RWPE1 (cell line): ENCODE measurements around the gene KIF6.

Experiments used
- CTCF ChIA-PET: fragments of 350-600 bp; sonication (Branson Sonifier 250); formaldehyde crosslinking; extraction: SDS; loops from one replicate; lab custom pipeline; 2021; lab: Yijun Ruan, JAX
- POLR2A ChIA-PET: fragments of 400-600 bp; formaldehyde crosslinking; extraction: SDS; loops from one replicate; lab custom pipeline; 2020; ENCODE audit warnings: antibody characterized with exemption; ENCODE audit not compliant: low non-redundant PET; lab: Yijun Ruan, JAX
- DNase-seq: peaks from one replicate; pipeline ENCODE4 v3.0.0; 2012; ENCODE audit warnings: low spot score
- H3K27ac ChIP-seq: fragments of 450-650 bp; 2 replicates; pipeline ENCODE4 v1.5.1; 2017
- TF ChIP-seq, protein P1 (sequence below): fragments of 450-650 bp; conservative IDR thresholded peaks from 2 replicates; pipeline ENCODE4 v1.5.1; 2017; ENCODE audit warnings: low read depth, mild to moderate bottlenecking

The KIF6 gene

DNA sequence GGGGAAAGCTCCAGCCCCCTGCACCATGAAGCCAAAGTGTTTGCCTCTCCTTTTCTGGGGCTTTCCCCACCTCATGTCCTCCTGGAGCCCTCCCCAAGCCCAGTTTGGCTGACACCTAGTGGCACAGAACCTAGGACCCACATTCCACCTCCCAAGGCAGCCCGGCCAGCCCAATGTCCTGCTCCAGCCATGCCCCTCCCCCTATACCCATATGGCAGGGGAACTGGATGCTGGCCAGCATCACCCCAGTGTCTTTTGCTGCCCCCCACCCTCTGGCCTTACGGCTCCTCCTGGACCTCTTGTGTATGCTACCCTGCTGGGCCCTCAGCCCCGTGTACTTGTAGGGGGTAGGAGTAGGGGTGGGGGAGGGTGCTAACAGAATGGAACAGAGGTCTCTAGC is 170.1 kb downstream of the KIF6 start:
- H3K27ac ChIP-seq, result no peak overlapping the region
- TF ChIP-seq, protein P1, sequence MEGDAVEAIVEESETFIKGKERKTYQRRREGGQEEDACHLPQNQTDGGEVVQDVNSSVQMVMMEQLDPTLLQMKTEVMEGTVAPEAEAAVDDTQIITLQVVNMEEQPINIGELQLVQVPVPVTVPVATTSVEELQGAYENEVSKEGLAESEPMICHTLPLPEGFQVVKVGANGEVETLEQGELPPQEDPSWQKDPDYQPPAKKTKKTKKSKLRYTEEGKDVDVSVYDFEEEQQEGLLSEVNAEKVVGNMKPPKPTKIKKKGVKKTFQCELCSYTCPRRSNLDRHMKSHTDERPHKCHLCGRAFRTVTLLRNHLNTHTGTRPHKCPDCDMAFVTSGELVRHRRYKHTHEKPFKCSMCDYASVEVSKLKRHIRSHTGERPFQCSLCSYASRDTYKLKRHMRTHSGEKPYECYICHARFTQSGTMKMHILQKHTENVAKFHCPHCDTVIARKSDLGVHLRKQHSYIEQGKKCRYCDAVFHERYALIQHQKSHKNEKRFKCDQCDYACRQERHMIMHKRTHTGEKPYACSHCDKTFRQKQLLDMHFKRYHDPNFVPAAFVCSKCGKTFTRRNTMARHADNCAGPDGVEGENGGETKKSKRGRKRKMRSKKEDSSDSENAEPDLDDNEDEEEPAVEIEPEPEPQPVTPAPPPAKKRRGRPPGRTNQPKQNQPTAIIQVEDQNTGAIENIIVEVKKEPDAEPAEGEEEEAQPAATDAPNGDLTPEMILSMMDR, result no peak
- ChIA-PET CTCF (no interaction called here), POLR2A (no interaction called here)
- no peak for DNase-seq

DNA sequence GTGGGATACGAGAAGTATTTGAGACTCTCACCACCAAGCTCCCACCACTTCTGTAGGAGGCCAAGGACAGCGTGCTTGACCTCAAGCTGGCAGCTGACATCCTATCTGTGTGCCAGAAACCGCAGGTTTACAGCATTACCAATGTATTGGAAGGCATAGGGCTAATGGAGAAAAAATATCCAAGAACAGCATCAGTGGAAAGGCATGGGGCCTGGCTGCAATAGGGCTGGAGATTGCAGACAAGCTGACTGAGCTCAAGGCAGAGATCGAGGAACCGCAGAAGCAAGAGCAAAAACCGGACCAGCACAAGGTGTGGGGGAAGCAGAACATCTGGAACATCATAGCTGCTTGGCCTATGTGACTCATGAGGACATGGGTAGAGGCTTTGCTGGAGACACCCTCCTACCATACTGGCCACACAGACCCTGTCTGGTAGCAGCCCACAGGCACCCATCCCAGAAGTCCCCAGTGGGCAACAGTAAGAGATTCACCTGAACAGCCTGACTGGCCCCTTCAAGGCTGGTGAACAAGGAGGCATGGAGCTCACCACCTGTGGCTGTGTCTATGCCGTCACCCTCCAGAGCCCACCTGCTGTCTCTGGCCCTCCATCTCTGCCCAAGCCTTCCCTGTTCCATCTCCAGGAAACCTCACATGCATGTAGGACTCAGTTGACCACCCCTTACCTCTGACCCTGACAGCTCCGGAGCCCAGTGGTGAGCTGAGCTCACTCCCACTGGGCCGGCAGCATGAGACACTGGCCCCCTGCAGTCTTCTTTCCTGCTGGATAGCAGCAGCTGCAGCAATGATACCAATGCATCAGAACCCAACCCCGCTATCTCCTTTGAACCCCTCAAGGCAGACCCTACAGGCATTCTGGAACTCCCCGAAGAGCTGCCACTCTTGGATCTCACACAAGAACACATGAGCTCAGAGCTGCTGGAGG is 171.1 kb downstream of the KIF6 start:
- no peak for DNase-seq
- POLR2A ChIA-PET, result no interaction called here
- CTCF ChIA-PET, result no interaction called here
- H3K27ac ChIP-seq, result no peak overlapping the region
- TF ChIP-seq, protein P1, result no peak

DNA sequence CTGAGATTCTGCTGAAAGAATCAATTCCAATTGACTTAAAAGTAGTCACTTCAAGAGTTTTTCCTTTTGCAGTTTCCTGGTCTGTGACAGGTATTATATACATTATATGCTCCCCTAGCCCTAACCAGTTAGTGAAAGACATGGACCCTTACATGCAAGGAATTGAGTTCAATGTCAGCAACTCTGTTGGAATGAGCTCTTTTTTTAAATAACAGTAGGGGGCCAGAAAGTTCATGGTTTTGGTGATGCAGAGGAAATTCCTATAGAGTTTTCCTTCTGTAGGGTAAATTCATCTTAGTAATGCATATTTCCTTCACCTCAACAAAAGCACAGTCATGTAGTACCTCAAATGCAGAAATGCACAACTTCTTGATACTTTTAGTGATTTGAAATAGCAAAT is 172.2 kb downstream of the KIF6 start:
- TF ChIP-seq, protein P1, result no peak
- no peak for DNase-seq
- no peak overlapping the region for H3K27ac ChIP-seq
- ChIA-PET CTCF (no interaction called here), POLR2A (no interaction called here)

DNA sequence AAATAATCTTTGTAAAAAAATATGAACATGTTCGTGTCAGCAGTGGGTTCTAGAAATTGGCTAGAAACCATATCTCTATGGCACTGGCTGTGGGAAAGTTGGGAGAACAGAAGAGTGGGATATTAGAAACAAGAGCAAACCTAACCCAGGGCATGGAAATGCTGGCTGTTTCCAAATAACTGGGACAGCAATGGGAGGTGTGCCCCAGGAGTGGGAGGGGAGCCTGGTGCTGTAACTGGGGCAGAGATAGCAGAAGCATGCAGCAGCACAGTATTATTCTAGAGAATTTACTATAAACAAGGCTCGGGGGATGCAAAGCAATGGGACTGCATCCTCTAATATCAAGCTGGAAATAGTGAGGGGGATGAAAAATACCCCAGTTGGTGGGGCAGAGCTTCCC is 175.0 kb downstream of the KIF6 start:
- TF ChIP-seq, protein P1, result no peak
- no peak for DNase-seq
- no peak overlapping the region for H3K27ac ChIP-seq
- CTCF ChIA-PET, result no interaction called here
- POLR2A ChIA-PET, result no interaction called here

DNA sequence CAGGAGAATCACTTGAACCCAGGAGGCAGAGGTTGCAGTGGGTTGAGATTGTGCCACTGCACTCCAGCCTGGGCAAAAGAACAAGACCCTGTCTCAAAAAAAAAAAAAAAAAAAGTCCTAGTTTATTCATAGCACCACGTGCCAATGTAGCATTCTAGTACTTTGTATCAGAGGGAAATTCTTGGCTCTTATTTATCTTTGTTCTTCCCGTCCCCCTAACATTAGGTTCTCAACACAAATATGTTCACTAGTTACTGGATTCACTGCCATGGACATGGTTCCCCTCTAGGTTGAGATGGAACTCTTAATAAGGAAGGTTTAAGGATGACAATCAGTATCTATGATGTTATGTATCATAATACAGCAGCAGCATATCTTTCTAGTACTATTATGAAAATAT is 178.5 kb downstream of the KIF6 start:
- CTCF ChIA-PET, result no interaction called here
- TF ChIP-seq, protein P1, result no peak
- H3K27ac ChIP-seq, result no peak overlapping the region
- no peak for DNase-seq
- POLR2A ChIA-PET, result no interaction called here

DNA sequence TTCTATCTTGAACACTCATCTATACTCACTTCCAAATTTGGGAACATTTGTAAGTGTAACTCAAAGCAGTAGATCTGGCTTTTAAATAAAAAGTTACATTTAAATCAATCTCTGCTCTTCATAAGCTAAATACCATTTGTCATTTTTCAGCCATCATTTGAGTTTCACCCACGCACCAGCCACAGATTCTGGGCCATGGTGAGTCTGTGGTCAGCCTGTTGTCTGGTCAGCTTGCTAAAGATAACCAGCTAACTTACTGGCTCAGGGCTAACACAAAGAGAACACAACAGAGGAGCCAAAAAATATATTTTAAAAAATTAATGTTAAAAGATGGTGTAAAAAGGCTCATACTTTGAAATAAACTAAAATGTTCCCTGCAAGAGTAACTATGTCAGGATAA is 181.3 kb downstream of the KIF6 start:
- H3K27ac ChIP-seq, result no peak overlapping the region
- DNase-seq, result no peak
- ChIA-PET CTCF (no interaction called here), POLR2A (no interaction called here)
- TF ChIP-seq, protein P1, result no peak
